K562 (cell line): ENCODE results near the gene LGALS7B. TPM values are rescaled to one million over a fixed set of nuclear protein-coding genes. Genes with fewer than 3 reads are reported as not detected.
"Not testable (repeated sequence)": the region's sequence is repeated elsewhere in the genome, so short reads cannot be mapped to it uniquely, and the experiment has no call there.

Source experiments
- ATAC-seq: fragments of 200-7000 bp; cut with Tn5 transposase; 3 replicates; pipeline ENCODE4 v1.9.1; 2020; ENCODE audit warnings: moderate library complexity
- BruUV-seq: library from RNA; stranded (reverse); fragments of 400-500 nt; replicated peaks from 2 replicates; lab custom pipeline; 2021; lab: Mats Ljungman, UMichigan
- CTCF ChIA-PET: fragments of 300-600 bp; formaldehyde crosslinking; extraction: SDS; loops from one replicate; lab custom pipeline; 2021; ENCODE audit warnings: low intra/inter-chr PET ratio; lab: Yijun Ruan, JAX
- POLR2A ChIA-PET: fragments of 300-600, 350-650 bp; sonication (Branson Sonifier 250); formaldehyde crosslinking; extraction: SDS; loops from one replicate; lab custom pipeline; 2021; ENCODE audit warnings: antibody characterized with exemption, inconsistent platforms; lab: Yijun Ruan, JAX
- DNase-seq, 4 experiments: peaks; one replicate each; pipeline versions ENCODE4 v3.0.0 to v3.0.0-alpha.2; 2011 to 2018; ENCODE audit warnings: low spot score in 3 of 4, mixed read lengths in 3 of 4; ENCODE audit errors: extremely low read depth in 1 of 4
- FAIRE-seq: peaks from 2 replicates; lab custom pipeline; 2011; peaks lifted over from hg19 to GRCh38; lab: Jason Lieb, UNC
- H2AFZ ChIP-seq: 2 replicates; pipeline ENCODE4 v1.6.0; 2011; ENCODE audit warnings: low read depth, low read length, control low read depth, inconsistent platforms
- H3K27ac ChIP-seq: fragments of 200-600 bp; 3 replicates; pipeline ENCODE4 v1.8.0; 2011; ENCODE audit warnings: low read depth, mild to moderate bottlenecking, control low read depth, inconsistent platforms, low read length, moderate library complexity, mixed read lengths; ENCODE audit errors: extremely low read depth
- H3K27me3 ChIP-seq, 2 experiments: fragments of 300-600 bp in 1 of 2; 2 replicates in 1 of 2; 3 replicates in 1 of 2; pipeline versions ENCODE4 v1.6.0 to v1.8.0; 2011; ENCODE audit warnings: inconsistent platforms in 2 of 2, low read length in 2 of 2, mild to moderate bottlenecking in 1 of 2, mixed read lengths in 1 of 2, moderate library complexity in 1 of 2; ENCODE audit not compliant: control insufficient read depth in 2 of 2, insufficient read depth in 2 of 2
- H3K36me3 ChIP-seq: fragments of 300-600 bp; 3 replicates; pipeline ENCODE4 v1.8.0; 2011; ENCODE audit warnings: mild to moderate bottlenecking, low read length, inconsistent platforms; ENCODE audit not compliant: control insufficient read depth, insufficient read depth
- H3K4me1 ChIP-seq, 2 experiments: fragments of 200-600 bp in 1 of 2; replicated peaks in 1 of 2; 2 replicates in 1 of 2; 3 replicates in 1 of 2; pipeline versions ENCODE4 v1.5.1 to v1.8.0; 2011; ENCODE audit warnings: inconsistent platforms in 2 of 2, low read length in 2 of 2, mild to moderate bottlenecking in 1 of 2, mixed read lengths in 1 of 2, moderate library complexity in 1 of 2; ENCODE audit not compliant: control insufficient read depth in 2 of 2, insufficient read depth in 2 of 2
- H3K4me2 ChIP-seq: 2 replicates; pipeline ENCODE4 v1.6.1; 2011; ENCODE audit warnings: low read length, control low read depth, inconsistent platforms, mixed read lengths; ENCODE audit not compliant: insufficient read depth
- H3K4me3 ChIP-seq: fragments of 200-600 bp; sonication (generic), shearing (Covaris generic); 2 replicates; pipeline ENCODE4 v1.5.1; 2016; ENCODE audit warnings: control low read depth, inconsistent platforms
- H3K79me2 ChIP-seq: fragments of 200-600 bp; 3 replicates; pipeline ENCODE4 v1.8.0; 2011; ENCODE audit warnings: low read length, inconsistent platforms; ENCODE audit not compliant: control insufficient read depth, insufficient read depth
- H3K9ac ChIP-seq, 2 experiments: 2 replicates each; pipeline versions ENCODE4 v1.6.0 to v1.6.1; 2011; ENCODE audit warnings: low read depth in 2 of 2, low read length in 2 of 2, control low read depth in 1 of 2, inconsistent platforms in 1 of 2, mild to moderate bottlenecking in 1 of 2, mixed read lengths in 1 of 2; ENCODE audit not compliant: insufficient read depth in 1 of 2
- H3K9me1 ChIP-seq: one replicate; pipeline ENCODE4 v1.6.0; 2011; ENCODE audit warnings: inconsistent platforms, mild to moderate bottlenecking, low read length, moderate library complexity; ENCODE audit not compliant: control insufficient read depth, insufficient read depth
- H3K9me3 ChIP-seq: replicated peaks from 2 replicates; pipeline ENCODE4 v1.5.1; 2011; ENCODE audit warnings: low read depth, low read length, inconsistent platforms; ENCODE audit not compliant: control insufficient read depth, insufficient read depth
- H4K20me1 ChIP-seq: replicated peaks from 2 replicates; pipeline ENCODE4 v1.6.1; 2011; ENCODE audit warnings: low read length, inconsistent platforms, mixed read lengths; ENCODE audit not compliant: control insufficient read depth, insufficient read depth
- C11orf30 ChIP-seq: fragments of 450-650 bp; IDR thresholded peaks from 2 replicates; pipeline ENCODE4 v1.6.1; 2016; ENCODE audit warnings: low read depth, mild to moderate bottlenecking
- CBFA2T3 ChIP-seq: fragments of 450-650 bp; IDR thresholded peaks from 2 replicates; pipeline ENCODE4 v1.6.1; 2017
- CEBPB ChIP-seq: fragments of 450-650 bp; IDR thresholded peaks from 2 replicates; pipeline ENCODE4 v1.6.1; 2016; ENCODE audit warnings: missing genetic modification characterization, missing compliant biosample characterization
- CEBPG ChIP-seq, 3 experiments: fragments of 200-800 bp in 1 of 3; sonication (Bioruptor generic) in 1 of 3; sonication (generic) in 1 of 3; formaldehyde crosslinking in 1 of 3; IDR thresholded peaks in 2 of 3; conservative IDR thresholded peaks in 1 of 3; 2 replicates each; pipeline versions ENCODE4 v1.6.1 to v1.8.0; 2016 to 2022; ENCODE audit warnings: missing compliant biosample characterization in 2 of 3, missing genetic modification characterization in 2 of 3, mild to moderate bottlenecking in 1 of 3, missing genetic modification reagents in 1 of 3
- HDAC6 ChIP-seq: IDR thresholded peaks from 2 replicates; pipeline ENCODE4 v1.6.1; 2012; ENCODE audit warnings: low read depth, mild to moderate bottlenecking, control low read depth, inconsistent platforms, low read length, moderate library complexity
- KDM1A ChIP-seq, 2 experiments: fragments of 450-650 bp; IDR thresholded peaks; 2 replicates each; pipeline ENCODE4 v1.6.1; 2016; ENCODE audit warnings: mild to moderate bottlenecking in 2 of 2
- MAFF ChIP-seq: IDR thresholded peaks from 2 replicates; pipeline ENCODE4 v1.6.1; 2012; ENCODE audit warnings: low read length, improper control_type of control experiment
- MAFG ChIP-seq: fragments of 450-650 bp; conservative IDR thresholded peaks from 2 replicates; pipeline ENCODE4 v1.6.1; 2016; ENCODE audit warnings: missing genetic modification characterization, missing compliant biosample characterization
- MAFK ChIP-seq: IDR thresholded peaks from 2 replicates; pipeline ENCODE4 v1.6.1; 2011; ENCODE audit warnings: low read length, improper control_type of control experiment
- RBFOX2 ChIP-seq: fragments of 200-400 bp; formaldehyde crosslinking; IDR thresholded peaks from 2 replicates; pipeline ENCODE4 v1.6.1; 2017; ENCODE audit warnings: low read depth, mild to moderate bottlenecking, low read length, moderate library complexity
- RCOR1 ChIP-seq, 2 experiments: IDR thresholded peaks; 2 replicates each; pipeline ENCODE4 v1.6.1; 2012; ENCODE audit warnings: low read depth in 2 of 2, low read length in 2 of 2, borderline replicate concordance in 1 of 2, improper control_type of control experiment in 1 of 2
- ZBED1 ChIP-seq: IDR thresholded peaks from 2 replicates; pipeline ENCODE4 v1.6.1; 2014
- ZNF197 ChIP-seq: fragments of 200-800 bp; sonication (Bioruptor generic); IDR thresholded peaks from 2 replicates; pipeline ENCODE4 v1.6.1; 2016; ENCODE audit warnings: low read depth, missing genetic modification characterization, missing compliant biosample characterization
- ZNF316 ChIP-seq: fragments of 450-650 bp; IDR thresholded peaks from 2 replicates; pipeline ENCODE4 v1.6.1; 2016
- ZNF696 ChIP-seq: fragments of 250-450 bp; sonication (Bioruptor Pico); conservative IDR thresholded peaks from 2 replicates; pipeline ENCODE4 v1.4.0; 2020; ENCODE audit warnings: mild to moderate bottlenecking, moderate library complexity
- WGBS: fragments of 100-300 bp; shearing (Covaris generic); methylation state at CpG from one replicate; pipeline ENCODE4 v1.1.6; 2016; ENCODE audit warnings: low coverage, mixed read lengths; ENCODE audit not compliant: insufficient coverage; ENCODE audit errors: missing lambda C conversion rate; 5-methylcytosine and 5-hydroxymethylcytosine counted together
- in situ Hi-C: fragments of 300-500 bp; cut with MboI; formaldehyde crosslinking; loops from 4 replicates; pipeline ENCODE4 v1.15.0; 2018; ENCODE audit warnings: inconsistent platforms, mixed read lengths
- intact Hi-C: fragments of 100-400 bp; cut with micrococcal nuclease; formaldehyde crosslinking; loops from 2 replicates; pipeline ENCODE4 v1.14.2; 2022
- polyA plus RNA-seq, 8 experiments: library from polyadenylated mRNA; depleted of rRNA in 4 of 8; stranded (reverse) in 5 of 8; unstranded in 3 of 8; fragments of >200 nt; fragmentation: Nextera tagmentation in 2 of 8; fragmentation: Illumina TruSeq in 1 of 8; extraction: Ambion mirVana in 2 of 8; extraction: Trizol in 1 of 8; gene quantifications; 2 replicates each; pipeline versions ENCODE4 v1.2.1 to v1.2.3, GENCODE V29; 2011 to 2014; ENCODE audit warnings: inconsistent platforms in 1 of 8, missing spikeins in 1 of 8
- total RNA-seq, 7 experiments: library from RNA; depleted of rRNA in 6 of 7; stranded (reverse); fragments of >200 nt in 6 of 7; fragmentation: Illumina TruSeq in 2 of 7; extraction: Trizol in 2 of 7; gene quantifications; 2 replicates each; pipeline versions ENCODE4 v1.2.1 to v1.2.3, GENCODE V29; 2011 to 2021; ENCODE audit warnings: low replicate concordance in 1 of 7

LGALS7B gene
- total and polyA plus RNA-seq, 9 of the 15 experiments (the other 6 are each of a cell fraction or from before 2014, with no cell fraction given): not detected

- intact Hi-C loops, POLR2A ChIA-PET, H4K20me1 ChIP-seq, H3K9ac ChIP-seq, DNase-seq, H3K4me3 ChIP-seq, CTCF ChIA-PET, BruUV-seq, H3K9me3 ChIP-seq, H3K4me2 ChIP-seq, H3K9me1 ChIP-seq, H2AFZ ChIP-seq, in situ Hi-C loops, H3K27me3 ChIP-seq, FAIRE-seq, H3K79me2 ChIP-seq, H3K27ac ChIP-seq, ATAC-seq: not testable (repeated sequence)
- peaks cover 21% of the 10 kb centered on the region; the same call in 2 of the 3 replicates for H3K36me3 ChIP-seq
- H3K4me1 ChIP-seq: peaks cover 13 to 29% of the 10 kb centered on the region in 2 experiments; a peak in 4 of 5 replicates
- WGBS: 100% methylated on average over 4 of the region's 7 CpGs
- TF ChIP-seq CEBPG (CRISPR knock-in tag; IDR thresholded peaks at IDR 0.05): peak; percentile 25; the same call in 1 of the 2 replicates
- peak in 1 of 2 experiments; percentile 38; a peak in 1 of 4 replicates for TF ChIP-seq CEBPG (tag; conservative IDR thresholded peaks at IDR 0.05 in 1 of 2, IDR thresholded peaks at IDR 0.05 in 1 of 2)
- 0 out of 2 replicates have a peak, but pooled peaks have one; percentile 24 for TF ChIP-seq CEBPB (tag)
Measured at GRCh38 chr19:38829203-38829602, 40.2 kb downstream of the LGALS7B start.

DNA sequence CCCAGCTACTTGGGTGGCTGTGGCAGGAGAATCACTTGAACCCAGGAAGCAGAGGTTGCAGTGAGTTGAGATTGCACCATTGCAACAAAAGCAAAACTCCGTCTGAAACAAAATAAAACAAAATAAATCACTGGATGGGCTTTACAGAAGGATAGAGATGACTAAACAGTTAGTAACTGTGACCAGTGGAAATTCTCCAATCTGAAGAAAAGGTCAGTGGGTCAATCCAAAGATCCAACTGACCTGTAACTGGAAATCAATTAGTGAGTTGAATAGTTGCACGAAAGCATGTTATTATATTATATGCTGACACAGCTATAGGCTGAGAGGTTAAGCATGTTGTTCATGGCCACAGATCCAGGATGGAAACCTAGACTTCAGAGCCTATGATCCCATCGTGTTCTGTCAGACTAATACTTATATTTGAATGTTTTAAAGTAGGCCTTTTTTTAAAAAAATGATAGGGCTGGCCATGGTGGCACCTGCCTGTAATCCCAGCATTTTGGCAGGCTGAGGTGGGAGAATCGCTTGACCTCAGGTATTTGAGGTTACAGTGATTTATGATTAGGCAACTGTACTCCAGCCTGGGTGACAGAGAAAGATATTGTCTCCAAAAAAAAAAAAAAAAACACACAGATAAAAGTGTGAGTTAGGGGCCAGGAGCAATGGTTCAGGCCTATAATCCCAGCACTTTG is 41.2 kb downstream of the LGALS7B start:
- ChIA-PET POLR2A (no interaction called here), CTCF (no interaction called here)
- intact Hi-C loops (loop anchor here (5.0 kb wide), 2 partner anchors 93 to 102 kb away; partner anchors contain the start of genes MRPS12 and SARS2), in situ Hi-C loops (no loop called here)
- Histone ChIP-seq H3K9ac (no peak overlapping the region), H3K9me1 (no peaks in the 10 kb centered on the region), H4K20me1 (no peaks in the 10 kb centered on the region), H3K79me2 (peaks cover 10% of the 10 kb centered on the region), H3K36me3 (peaks cover 21% of the 10 kb centered on the region; the same call in 2 of the 3 replicates), H2AFZ (no peak overlapping the region), H3K9me3 (no peaks in the 10 kb centered on the region), H3K27ac (no peak overlapping the region), H3K27me3 (no peaks in the 10 kb centered on the region), H3K4me2 (no peak overlapping the region), H3K4me3 (no peak overlapping the region), H3K4me1 (peaks cover 13 to 29% of the 10 kb centered on the region in 2 experiments; a peak in 4 of 5 replicates)
- DNase-seq: no peak
- no TSS peak for BruUV-seq
- FAIRE-seq: no peak
- no peak for ATAC-seq
- WGBS: 62% methylated on average over 4 of the region's 4 CpGs
- TF ChIP-seq MAFK (peak; percentile 35), CBFA2T3 (peak; percentile 18; the same call in 1 of the 2 replicates), C11orf30 (peak; percentile 63), MAFF (peak; percentile 64), ZNF197 (CRISPR knock-in tag) (no peak), KDM1A (IDR thresholded peaks at IDR 0.05) (peak; percentile 29 to 54; a peak in 2 of 4 replicates), RCOR1 (IDR thresholded peaks at IDR 0.05; ENCODE audit: borderline replicate concordance in 1 of 2, low read depth in 2 of 2, low read length in 2 of 2) (0 out of 4 replicates have a peak, but pooled peaks of 1 of the 2 experiments have one; percentile 28), HDAC6 (no peak), ZNF316 (peak; percentile 84), RBFOX2 (no peak), ZNF696 (CRISPR knock-in tag) (no peak), MAFG (tag) (peak; percentile 54), ZBED1 (no peak)
